Caco-2 (cell line): ENCODE results near the gene TRAPPC2. TPM values are rescaled to one million over a fixed set of nuclear protein-coding genes. Genes with fewer than 3 reads are reported as not detected.

Experiments used
- BruUV-seq: library from RNA; stranded (reverse); fragments of 400-500 nt; replicated peaks from 2 replicates; lab custom pipeline; 2021; lab: Mats Ljungman, UMichigan
- CTCF ChIA-PET: fragments of 300-600 bp; sonication (Branson Sonifier 250); formaldehyde crosslinking; loops from one replicate; lab custom pipeline; 2022; ENCODE audit warnings: antibody characterized with exemption; lab: Charles Lee
- POLR2A ChIA-PET: fragments of 300-600 bp; sonication (Branson Sonifier 250); formaldehyde crosslinking; loops from one replicate; lab custom pipeline; 2022; ENCODE audit warnings: antibody characterized with exemption; lab: Charles Lee
- DNase-seq, 2 experiments: peaks; one replicate each; pipeline versions ENCODE4 v3.0.0 to v3.0.0-alpha.2; 2020 to 2022
- H3K27me3 ChIP-seq: replicated peaks from 2 replicates; pipeline ENCODE4 v1.6.0; 2011; ENCODE audit warnings: low read length; ENCODE audit not compliant: control insufficient read depth, insufficient read depth
- H3K36me3 ChIP-seq: 2 replicates; pipeline ENCODE4 v1.5.1; 2011; ENCODE audit warnings: low read length; ENCODE audit not compliant: control insufficient read depth, insufficient read depth
- H3K4me1 ChIP-seq: fragments of 250-450 bp; sonication (Bioruptor Pico); 2 replicates; pipeline ENCODE4 v1.5.1; 2020; ENCODE audit warnings: mild to moderate bottlenecking
- H3K4me3 ChIP-seq: 2 replicates; pipeline ENCODE4 v1.5.1; 2011; ENCODE audit warnings: low read depth, mild to moderate bottlenecking, control low read depth, low read length
- H3K9me3 ChIP-seq: fragments of 250-450 bp; sonication (Bioruptor Pico); 2 replicates; pipeline ENCODE4 v1.5.1; 2020; ENCODE audit warnings: mild to moderate bottlenecking, moderate library complexity
- H3K27ac Mint-ChIP-seq: one replicate; pipeline ENCODE4 v1.8.0; 2022; ENCODE audit warnings: mixed read lengths; ENCODE audit not compliant: unreplicated experiment
- H3K27me3 Mint-ChIP-seq: one replicate; pipeline ENCODE4 v1.8.0; 2022; ENCODE audit warnings: mixed read lengths; ENCODE audit not compliant: insufficient read depth, unreplicated experiment
- H3K36me3 Mint-ChIP-seq: one replicate; pipeline ENCODE4 v1.8.0; 2022; ENCODE audit warnings: mild to moderate bottlenecking, mixed read lengths; ENCODE audit not compliant: insufficient read depth, unreplicated experiment
- H3K4me1 Mint-ChIP-seq: one replicate; pipeline ENCODE4 v1.8.0; 2022; ENCODE audit warnings: low read depth, mixed read lengths; ENCODE audit not compliant: unreplicated experiment
- H3K4me3 Mint-ChIP-seq: one replicate; pipeline ENCODE4 v1.8.0; 2022; ENCODE audit warnings: mild to moderate bottlenecking, moderate library complexity, mixed read lengths; ENCODE audit not compliant: unreplicated experiment
- H3K9me3 Mint-ChIP-seq: one replicate; pipeline ENCODE4 v1.8.0; 2022; ENCODE audit warnings: mixed read lengths; ENCODE audit not compliant: unreplicated experiment
- CTCF ChIP-seq, 2 experiments: fragments of 200-600 bp in 1 of 2; IDR thresholded peaks; 1 replicate in 1 of 2; 2 replicates in 1 of 2; pipeline versions ENCODE4 v1.5.1 to v1.8.0; 2011 to 2022; ENCODE audit warnings: antibody characterized with exemption in 1 of 2, control low read depth in 1 of 2, inconsistent platforms in 1 of 2, low read depth in 1 of 2, low read length in 1 of 2, mild to moderate bottlenecking in 1 of 2, moderate library complexity in 1 of 2; ENCODE audit not compliant: insufficient read depth in 1 of 2, severe bottlenecking in 1 of 2, unreplicated experiment in 1 of 2
- intact Hi-C: fragments of 100-400 bp; cut with micrococcal nuclease; formaldehyde crosslinking; loops from one replicate; pipeline ENCODE4 v1.10.0; 2022; ENCODE audit not compliant: unreplicated experiment
- total RNA-seq: library from RNA; stranded (reverse); gene quantifications from 2 replicates; pipeline ENCODE4 v1.2.3, GENCODE V29; 2022

Gene TRAPPC2
- total RNA-seq, 1 experiment from 2014 or later, result 19.3 TPM

GRCh38 chrX:13721819-13722519 is 12.5 kb downstream of the TRAPPC2 start:
- H3K27me3 ChIP-seq, result no peaks in the 10 kb centered on the region
- peak in 1 of 2 experiments; percentile 43 for DNase-seq
- peaks cover 15% of the 10 kb centered on the region for H3K4me1 Mint-ChIP-seq
- intact Hi-C loops, result no loop called here
- no peaks in the 10 kb centered on the region for H3K36me3 ChIP-seq
- ChIA-PET POLR2A (interaction anchor here (2.4 kb wide), 1 partner anchor 13 kb away, joined by 43 read pairs; the partner anchor contains the start of genes OFD1 and TRAPPC2), CTCF (interaction anchor here (0.6 kb wide), 1 partner anchor 28 kb away, joined by 3 read pairs; no protein-coding TSS in a partner anchor)
- peaks cover 27% of the 10 kb centered on the region for H3K36me3 Mint-ChIP-seq
- peaks cover 6% of the 10 kb centered on the region; the same call in 1 of the 2 replicates for H3K4me1 ChIP-seq
- no peaks in the 10 kb centered on the region for H3K27me3 Mint-ChIP-seq
- no TSS peak for BruUV-seq
- H3K4me3 Mint-ChIP-seq, result peak overlapping the region; percentile 56
- no peak overlapping the region for H3K4me3 ChIP-seq
- H3K9me3 ChIP-seq, result no peaks in the 10 kb centered on the region
- peak overlapping the region; percentile 45 for H3K27ac Mint-ChIP-seq
- H3K9me3 Mint-ChIP-seq, result no peaks in the 10 kb centered on the region
- no peak for TF ChIP-seq CTCF (IDR thresholded peaks at IDR 0.05; ENCODE audit: insufficient read depth in 1 of 2, low read depth in 1 of 2, low read length in 1 of 2, severe bottlenecking in 1 of 2, unreplicated experiment in 1 of 2)

GRCh38 chrX:13721371-13721770 is 13.0 kb downstream of the TRAPPC2 start:
- Histone ChIP-seq H3K4me3 (no peak overlapping the region), H3K27me3 (no peaks in the 10 kb centered on the region), H3K36me3 (no peaks in the 10 kb centered on the region), H3K4me1 (peaks cover 6% of the 10 kb centered on the region; the same call in 1 of the 2 replicates), H3K9me3 (no peaks in the 10 kb centered on the region)
- Mint-ChIP-seq H3K4me3 (no peak overlapping the region), H3K9me3 (no peaks in the 10 kb centered on the region), H3K4me1 (peaks cover 15% of the 10 kb centered on the region), H3K27ac (peak overlapping the region; percentile 45), H3K27me3 (no peaks in the 10 kb centered on the region), H3K36me3 (peaks cover 27% of the 10 kb centered on the region)
- DNase-seq, result no peak
- BruUV-seq, result no TSS peak
- ChIA-PET CTCF (no interaction called here), POLR2A (interaction anchor here (2.4 kb wide), 1 partner anchor 13 kb away, joined by 43 read pairs; the partner anchor contains the start of genes OFD1 and TRAPPC2)
- no peak for TF ChIP-seq CTCF (IDR thresholded peaks at IDR 0.05; ENCODE audit: insufficient read depth in 1 of 2, low read depth in 1 of 2, low read length in 1 of 2, severe bottlenecking in 1 of 2, unreplicated experiment in 1 of 2)
- intact Hi-C loops, result no loop called here

GRCh38 chrX:13719192-13719856 is 15.1 kb downstream of the TRAPPC2 start:
- ChIA-PET POLR2A (no interaction called here), CTCF (no interaction called here)
- Mint-ChIP-seq H3K36me3 (peaks cover 27% of the 10 kb centered on the region), H3K9me3 (no peaks in the 10 kb centered on the region), H3K4me3 (no peak overlapping the region), H3K27ac (no peak overlapping the region), H3K27me3 (no peaks in the 10 kb centered on the region), H3K4me1 (peaks cover 15% of the 10 kb centered on the region)
- Histone ChIP-seq H3K27me3 (no peaks in the 10 kb centered on the region), H3K36me3 (no peaks in the 10 kb centered on the region), H3K9me3 (no peaks in the 10 kb centered on the region), H3K4me1 (peaks cover 6% of the 10 kb centered on the region; the same call in 1 of the 2 replicates), H3K4me3 (no peak overlapping the region)
- intact Hi-C loops, result no loop called here
- DNase-seq, result no peak
- no TSS peak for BruUV-seq
- TF ChIP-seq CTCF (IDR thresholded peaks at IDR 0.05; ENCODE audit: insufficient read depth in 1 of 2, low read depth in 1 of 2, low read length in 1 of 2, severe bottlenecking in 1 of 2, unreplicated experiment in 1 of 2), result no peak
